Neuronal stem cell (in vitro differentiated cells): Measurements from ENCODE around the gene RASL10B.

ENCODE experiments used
- DNase-seq: peaks from one replicate; pipeline ENCODE4 v3.0.0-alpha.2; 2013; ENCODE audit warnings: low spot score
- H2AFZ ChIP-seq: one replicate; pipeline ENCODE4 v1.6.1; 2013; ENCODE audit warnings: mild to moderate bottlenecking, low read length, inconsistent platforms
- H2AK5ac ChIP-seq: 2 replicates; pipeline ENCODE4 v1.6.1; 2013; ENCODE audit warnings: low read depth, mild to moderate bottlenecking, inconsistent platforms, low read length, moderate library complexity, mixed read lengths
- H2BK120ac ChIP-seq: 2 replicates; pipeline ENCODE4 v1.6.1; 2013; ENCODE audit warnings: low read depth, mild to moderate bottlenecking, inconsistent platforms, low read length, moderate library complexity, mixed read lengths
- H2BK12ac ChIP-seq: one replicate; pipeline ENCODE4 v1.6.1; 2013; ENCODE audit warnings: low read length, inconsistent platforms
- H2BK15ac ChIP-seq: 2 replicates; pipeline ENCODE4 v1.6.1; 2013; ENCODE audit warnings: mild to moderate bottlenecking, low read length, inconsistent platforms, mixed read lengths
- H2BK5ac ChIP-seq: one replicate; pipeline ENCODE4 v1.6.1; 2013; ENCODE audit warnings: inconsistent platforms, mild to moderate bottlenecking, low read length, moderate library complexity
- H3K14ac ChIP-seq: one replicate; pipeline ENCODE4 v1.6.1; 2013; ENCODE audit warnings: low read length, inconsistent platforms
- H3K18ac ChIP-seq: 2 replicates; pipeline ENCODE4 v1.6.1; 2013; ENCODE audit warnings: low read length, inconsistent platforms
- H3K23ac ChIP-seq: 2 replicates; pipeline ENCODE4 v1.6.1; 2013; ENCODE audit warnings: low read depth, mild to moderate bottlenecking, mixed read lengths, low read length, inconsistent platforms; ENCODE audit not compliant: poor library complexity
- H3K27ac ChIP-seq: replicated peaks from 3 replicates; pipeline ENCODE4 v1.5.1; 2013; ENCODE audit warnings: low read length, inconsistent platforms
- H3K27me3 ChIP-seq, 3 experiments: 2 replicates each; pipeline ENCODE4 v1.6.1; 2013; ENCODE audit warnings: low read length in 3 of 3, mild to moderate bottlenecking in 2 of 3, inconsistent platforms in 1 of 3, low read depth in 1 of 3, mixed read lengths in 1 of 3, moderate library complexity in 1 of 3; ENCODE audit not compliant: control insufficient read depth in 3 of 3, insufficient read depth in 3 of 3
- H3K36me3 ChIP-seq, 2 donors: replicated peaks in 1 of 2; 2 replicates each; pipeline ENCODE4 v1.6.1; 2013; ENCODE audit warnings: low read length in 2 of 2; ENCODE audit not compliant: control insufficient read depth in 2 of 2, insufficient read depth in 2 of 2
- H3K4ac ChIP-seq: 2 replicates; pipeline ENCODE4 v1.6.1; 2013; ENCODE audit warnings: inconsistent platforms, mild to moderate bottlenecking, low read length, moderate library complexity
- H3K4me1 ChIP-seq, 2 donors: 1 replicate in 1 of 2; 2 replicates in 1 of 2; pipeline ENCODE4 v1.6.1; 2013; ENCODE audit warnings: low read length in 2 of 2, low read depth in 1 of 2; ENCODE audit not compliant: control insufficient read depth in 2 of 2, insufficient read depth in 1 of 2
- H3K4me2 ChIP-seq: one replicate; pipeline ENCODE4 v1.6.1; 2013; ENCODE audit warnings: mild to moderate bottlenecking, low read length, inconsistent platforms; ENCODE audit not compliant: insufficient read depth, poor library complexity, severe bottlenecking
- H3K4me3 ChIP-seq, 2 donors: 2 replicates each; pipeline ENCODE4 v1.5.1; 2013; ENCODE audit warnings: low read length in 2 of 2, mild to moderate bottlenecking in 2 of 2, inconsistent platforms in 1 of 2, moderate library complexity in 1 of 2
- H3K79me1 ChIP-seq: one replicate; pipeline ENCODE4 v1.6.1; 2013; ENCODE audit warnings: low read depth, mild to moderate bottlenecking, inconsistent platforms, low read length, moderate library complexity
- H3K9ac ChIP-seq: one replicate; pipeline ENCODE4 v1.6.1; 2013; ENCODE audit warnings: mild to moderate bottlenecking, low read depth, low read length, inconsistent platforms; ENCODE audit not compliant: poor library complexity
- H3K9me3 ChIP-seq, 2 donors: replicated peaks in 1 of 2; 2 replicates each; pipeline versions ENCODE3 to v1.6.1; 2013; ENCODE audit warnings: low read length in 2 of 2, mild to moderate bottlenecking in 2 of 2, inconsistent platforms in 1 of 2, low read depth in 1 of 2, mixed read lengths in 1 of 2, moderate library complexity in 1 of 2; ENCODE audit not compliant: control insufficient read depth in 2 of 2, insufficient read depth in 1 of 2
- H4K8ac ChIP-seq: one replicate; pipeline ENCODE4 v1.6.1; 2013; ENCODE audit warnings: low read depth, mild to moderate bottlenecking, inconsistent platforms, low read length, moderate library complexity
- H4K91ac ChIP-seq: one replicate; pipeline ENCODE4 v1.6.1; 2013; ENCODE audit warnings: low read length, low read depth, mild to moderate bottlenecking, inconsistent platforms; ENCODE audit not compliant: poor library complexity
- WGBS, 2 donors: extraction: QIAGEN DNeasy Blood & Tissue Kit; methylation state at CpG; one replicate each; pipeline ENCODE4 v1.1.7; 2013; ENCODE audit warnings: missing lambda C conversion rate in 2 of 2, mixed read lengths in 1 of 2; ENCODE audit not compliant: insufficient read length in 2 of 2, insufficient replicate concordance in 1 of 2; ENCODE audit errors: extremely low coverage in 2 of 2; 5-methylcytosine and 5-hydroxymethylcytosine counted together

Gene RASL10B

DNA sequence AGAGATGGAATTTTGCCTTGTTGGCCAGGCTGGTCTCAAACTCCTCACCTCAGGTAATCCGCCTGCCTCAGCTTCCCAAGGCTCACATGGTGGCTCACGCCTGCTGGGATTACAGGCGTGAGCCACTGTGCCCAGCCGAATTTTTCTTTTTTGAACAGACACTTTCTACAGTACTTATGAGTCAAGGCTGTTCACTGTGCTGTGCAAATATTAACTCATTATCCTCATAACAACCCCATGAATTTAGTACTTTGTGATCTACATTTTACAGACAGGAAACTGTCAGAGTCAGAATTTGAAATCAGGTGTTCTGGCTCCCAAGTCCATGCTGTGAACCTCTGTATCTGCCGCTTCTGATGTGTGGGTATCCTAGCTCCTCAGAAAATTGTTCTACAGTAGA lies 25.7 kb upstream of the RASL10B start:
- Histone ChIP-seq H3K4me2 (no peak overlapping the region), H3K18ac (no peak overlapping the region), H2AK5ac (no peak overlapping the region), H2BK5ac (no peak overlapping the region), H3K79me1 (no peaks in the 10 kb centered on the region), H3K9me3 (no peaks in the 10 kb centered on the region), H3K27me3 (no peaks in the 10 kb centered on the region), H3K36me3 (peaks cover 2 to 38% of the 10 kb centered on the region in 2 donors), H4K91ac (no peak overlapping the region), H2BK12ac (no peak overlapping the region), H3K4me1 (no peaks in the 10 kb centered on the region), H2BK120ac (no peak overlapping the region), H3K4me3 (no peak overlapping the region), H3K27ac (no peak overlapping the region), H4K8ac (no peak overlapping the region), H3K9ac (no peak overlapping the region), H3K23ac (no peak overlapping the region), H3K14ac (no peak overlapping the region), H3K4ac (no peak overlapping the region), H2AFZ (no peak overlapping the region), H2BK15ac (no peak overlapping the region)
- WGBS, 2 donors: no CpG with 5 or more reads among the region's 5 CpGs
- no peak for DNase-seq

DNA sequence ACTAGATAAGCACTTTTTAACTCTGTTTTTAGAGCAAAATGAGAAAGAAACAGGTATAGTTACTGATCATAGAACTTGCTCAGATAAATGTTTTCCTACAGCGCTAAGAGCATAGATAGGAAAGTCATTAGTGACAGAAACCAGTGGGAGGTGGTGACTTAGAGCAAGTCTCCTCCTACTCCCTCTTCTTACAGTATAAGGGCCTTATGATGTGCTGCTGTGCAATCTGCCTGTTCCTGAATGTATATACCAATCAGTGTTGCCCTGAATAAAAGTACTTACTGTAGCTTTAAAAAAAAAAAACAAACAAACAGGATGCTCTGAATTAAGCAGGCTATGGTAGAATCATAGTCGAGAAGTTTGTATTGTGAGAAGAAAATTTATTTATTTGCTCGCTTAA lies 23.3 kb upstream of the RASL10B start:
- Histone ChIP-seq H4K8ac (no peak overlapping the region), H3K18ac (no peak overlapping the region), H3K27me3 (no peaks in the 10 kb centered on the region), H3K79me1 (no peaks in the 10 kb centered on the region), H4K91ac (no peak overlapping the region), H3K4ac (no peak overlapping the region), H3K9ac (no peak overlapping the region), H3K4me3 (no peak overlapping the region), H3K14ac (no peak overlapping the region), H2AFZ (no peak overlapping the region), H2BK120ac (no peak overlapping the region), H2BK15ac (no peak overlapping the region), H2BK12ac (no peak overlapping the region), H3K4me1 (peaks cover 3 to 4% of the 10 kb centered on the region in 2 donors), H2BK5ac (no peak overlapping the region), H3K27ac (no peak overlapping the region), H3K36me3 (peaks cover 2 to 50% of the 10 kb centered on the region in 2 donors), H3K23ac (no peak overlapping the region), H3K9me3 (no peaks in the 10 kb centered on the region), H3K4me2 (no peak overlapping the region), H2AK5ac (no peak overlapping the region)
- DNase-seq: no peak
- no CpG with 5 or more reads among the region's 3 CpGs for WGBS, 2 donors

DNA sequence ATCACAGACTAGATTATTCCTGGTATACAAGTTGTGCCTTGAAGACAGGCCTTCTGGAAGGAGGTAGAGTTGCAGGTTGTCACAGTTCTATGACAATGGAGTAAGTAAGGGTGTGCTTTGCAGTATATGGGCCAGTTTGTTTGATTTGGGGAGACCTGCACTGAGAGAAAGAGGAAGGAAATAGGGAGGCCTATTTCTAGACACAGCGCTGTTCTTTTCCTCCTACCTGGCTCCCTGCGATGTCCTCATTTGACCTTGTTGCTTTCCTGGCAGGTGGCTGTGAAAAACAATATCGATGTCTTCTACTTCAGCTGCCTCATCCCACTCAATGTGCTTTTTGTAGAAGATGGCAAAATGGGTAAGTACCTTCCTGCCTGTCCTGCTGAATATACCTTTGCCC lies 22.5 kb upstream of the RASL10B start:
- Histone ChIP-seq H2BK120ac (no peak overlapping the region), H2AFZ (no peak overlapping the region), H3K27ac (no peak overlapping the region), H3K23ac (no peak overlapping the region), H2BK12ac (no peak overlapping the region), H3K4me2 (no peak overlapping the region), H3K79me1 (no peaks in the 10 kb centered on the region), H4K91ac (no peak overlapping the region), H3K27me3 (no peaks in the 10 kb centered on the region), H3K9ac (no peak overlapping the region), H4K8ac (no peak overlapping the region), H3K4me3 (no peak overlapping the region), H2BK15ac (no peak overlapping the region), H3K14ac (no peak overlapping the region), H3K9me3 (no peaks in the 10 kb centered on the region), H3K4me1 (peaks cover 7% of the 10 kb centered on the region in 2 donors), H2BK5ac (no peak overlapping the region), H3K36me3 (peaks cover 2 to 50% of the 10 kb centered on the region in 2 donors), H3K18ac (no peak overlapping the region), H3K4ac (no peak overlapping the region), H2AK5ac (no peak overlapping the region)
- no peak for DNase-seq
- WGBS, 2 donors: no CpG with 5 or more reads among the region's 3 CpGs

DNA sequence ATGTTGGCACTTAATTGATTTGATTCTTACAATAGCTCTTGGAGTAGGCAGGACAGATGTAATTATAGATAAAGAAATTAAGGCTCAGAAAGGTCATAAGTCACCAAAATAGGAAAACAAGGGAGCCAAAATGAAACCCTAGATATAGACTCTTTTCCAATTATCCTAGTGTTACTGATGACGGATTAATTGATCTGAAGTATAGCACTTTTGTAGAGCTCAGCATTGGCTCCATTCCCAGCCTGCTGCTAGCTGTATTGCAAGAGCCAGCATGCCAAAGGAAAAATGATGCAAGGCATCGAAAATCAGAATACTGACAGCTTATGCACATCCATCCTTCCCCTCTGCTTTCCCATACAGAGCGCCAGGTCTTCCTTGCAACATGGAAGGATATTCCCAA lies 21.6 kb upstream of the RASL10B start:
- Histone ChIP-seq H3K4me1 (peaks cover 7 to 11% of the 10 kb centered on the region in 2 donors), H3K79me1 (no peaks in the 10 kb centered on the region), H3K4me3 (no peak overlapping the region), H3K27me3 (no peaks in the 10 kb centered on the region), H3K4ac (no peak overlapping the region), H3K18ac (no peak overlapping the region), H4K8ac (no peak overlapping the region), H3K9me3 (no peaks in the 10 kb centered on the region), H2AK5ac (no peak overlapping the region), H2BK5ac (no peak overlapping the region), H3K27ac (no peak overlapping the region), H3K14ac (no peak overlapping the region), H3K9ac (no peak overlapping the region), H3K4me2 (no peak overlapping the region), H2BK120ac (no peak overlapping the region), H2BK15ac (no peak overlapping the region), H2BK12ac (no peak overlapping the region), H2AFZ (no peak overlapping the region), H3K36me3 (peaks cover 2 to 50% of the 10 kb centered on the region in 2 donors), H3K23ac (no peak overlapping the region), H4K91ac (no peak overlapping the region)
- no peak for DNase-seq
- no CpG with 5 or more reads among the region's 3 CpGs for WGBS, 2 donors
